Measurements from ENCODE around the gene TMEM200B. TPM values are rescaled to one million over a fixed set of nuclear protein-coding genes. Genes with fewer than 3 reads are reported as not detected.

Gene TMEM200B
- total RNA-seq (1 to 10 TPM in 7 of 9 donors, under 1 TPM in 2; 0.83 to 3.5 (median 1.4) TPM), polyA plus RNA-seq (1 to 10 TPM; 1.5 to 1.9 TPM)
- long read RNA-seq, donor 1, partial matches to known transcripts: 1 of 4 reads
- long read RNA-seq, donor 1, other reads (novel, unspliced or antisense): 0 of 4 reads
- long read RNA-seq, donor 2, partial matches to known transcripts: 0 of 2 reads
- long read RNA-seq, donor 2, other reads (novel, unspliced or antisense): 2 of 2 reads
- long read RNA-seq, donor 3, partial matches to known transcripts: 1 of 3 reads
- long read RNA-seq, donor 3, other reads (novel, unspliced or antisense): 1 of 3 reads

GRCh38 chr1:29123887-29124365 lies at the start of gene TMEM200B:
Gene TMEM200B, minus strand, starts transcription at chr1:29123903. Its CDS starts 2,075 bp downstream, at chr1:29121828.
- peak in 2 of 4 donors; percentile 16 to 19 for ATAC-seq
- H3K27me3 ChIP-seq: peaks cover 0 to 57% (median 18%) of the 10 kb centered on the region in 9 donors
- H3K4me3 ChIP-seq: peak within 1 kb of the TSS; percentile 56 to 90 (median 77)
- H3K27ac ChIP-seq: peak within 1 kb of the TSS; percentile 84 to 99 (median 94)
- no peak for TF ChIP-seq POLR2A (IDR thresholded peaks at IDR 0.05)
- TF ChIP-seq, protein P1, sequence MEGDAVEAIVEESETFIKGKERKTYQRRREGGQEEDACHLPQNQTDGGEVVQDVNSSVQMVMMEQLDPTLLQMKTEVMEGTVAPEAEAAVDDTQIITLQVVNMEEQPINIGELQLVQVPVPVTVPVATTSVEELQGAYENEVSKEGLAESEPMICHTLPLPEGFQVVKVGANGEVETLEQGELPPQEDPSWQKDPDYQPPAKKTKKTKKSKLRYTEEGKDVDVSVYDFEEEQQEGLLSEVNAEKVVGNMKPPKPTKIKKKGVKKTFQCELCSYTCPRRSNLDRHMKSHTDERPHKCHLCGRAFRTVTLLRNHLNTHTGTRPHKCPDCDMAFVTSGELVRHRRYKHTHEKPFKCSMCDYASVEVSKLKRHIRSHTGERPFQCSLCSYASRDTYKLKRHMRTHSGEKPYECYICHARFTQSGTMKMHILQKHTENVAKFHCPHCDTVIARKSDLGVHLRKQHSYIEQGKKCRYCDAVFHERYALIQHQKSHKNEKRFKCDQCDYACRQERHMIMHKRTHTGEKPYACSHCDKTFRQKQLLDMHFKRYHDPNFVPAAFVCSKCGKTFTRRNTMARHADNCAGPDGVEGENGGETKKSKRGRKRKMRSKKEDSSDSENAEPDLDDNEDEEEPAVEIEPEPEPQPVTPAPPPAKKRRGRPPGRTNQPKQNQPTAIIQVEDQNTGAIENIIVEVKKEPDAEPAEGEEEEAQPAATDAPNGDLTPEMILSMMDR (IDR thresholded peaks at IDR 0.05): no peak
- 0 to 1% (median 0%) methylated on average over 11 to 46 of the region's 46 CpGs for WGBS, 4 donors
- peak in 3 of 5 donors; percentile 33 to 45 (median 39) for DNase-seq
- intact Hi-C loops (cut with DNase I): loop anchor here in 7 of 10 donors (2.0 to 10.0 kb wide), 7 partner anchors 51 to 349 kb away; partner anchors contain the start of gene SRSF4 (in 4 of the 7)
- peaks cover 0 to 40% (median 18%) of the 10 kb centered on the region in 12 donors for H3K4me1 ChIP-seq
- H3K36me3 ChIP-seq: no peaks in the 10 kb centered on the region
- H3K9me3 ChIP-seq: no peaks in the 10 kb centered on the region

- DNase-seq (no peak), ATAC-seq (no peak)
- peaks cover 2 to 67% (median 55%) of the 10 kb centered on the region in 12 donors for H3K4me1 ChIP-seq
- no peak overlapping the region for H3K27ac ChIP-seq
- intact Hi-C loops (cut with DNase I): loop anchor here in 2 of 10 donors (5.0 to 10.0 kb wide), 2 partner anchors 35 to 48 kb away; partner anchors contain the start of gene TMEM200B (in 1 of the 2)
- no peaks in the 10 kb centered on the region for H3K27me3 ChIP-seq
- TF ChIP-seq, protein P1 (IDR thresholded peaks at IDR 0.05): no peak
- no peak for TF ChIP-seq POLR2A (IDR thresholded peaks at IDR 0.05)
- peaks cover 0 to 36% (median 9%) of the 10 kb centered on the region in 9 donors for H3K36me3 ChIP-seq
- H3K4me3 ChIP-seq: no peak overlapping the region
- H3K9me3 ChIP-seq: no peaks in the 10 kb centered on the region
- WGBS, 4 donors: 89 to 95% (median 92%) methylated on average over 8 of the region's 8 CpGs
Measured at GRCh38 chr1:29172415-29172939, 48.8 kb upstream of the TMEM200B start.

DNA sequence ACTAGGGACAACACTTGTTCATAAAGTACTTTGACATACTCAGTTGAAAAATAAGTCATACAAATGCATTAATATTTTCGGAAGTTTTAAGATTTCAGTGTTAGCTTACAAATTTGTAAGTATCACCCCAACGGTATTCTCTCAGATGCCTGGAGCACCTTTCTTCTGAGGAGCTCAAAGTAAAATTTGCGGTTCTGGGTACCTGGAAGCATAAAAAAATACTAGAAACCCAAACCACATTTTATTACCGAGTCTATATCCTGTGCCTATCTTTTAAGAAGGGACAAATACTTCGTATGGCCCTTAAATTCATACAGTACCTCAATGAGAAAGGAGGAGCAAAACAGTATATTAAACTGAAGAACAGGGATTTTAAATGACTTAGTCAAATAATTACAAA lies 47.8 kb upstream of the TMEM200B start:
- ATAC-seq (no peak), DNase-seq (no peak)
- Histone ChIP-seq H3K27ac (peak overlapping the region in 1 of 12 donors; percentile 13), H3K4me3 (no peak overlapping the region), H3K9me3 (no peaks in the 10 kb centered on the region), H3K36me3 (peaks cover 0 to 41% (median 17%) of the 10 kb centered on the region in 9 donors), H3K27me3 (no peaks in the 10 kb centered on the region), H3K4me1 (peaks cover 2 to 62% (median 45%) of the 10 kb centered on the region in 12 donors)
- no peak for TF ChIP-seq POLR2A (IDR thresholded peaks at IDR 0.05)
- TF ChIP-seq, protein P1 (IDR thresholded peaks at IDR 0.05): no peak
- intact Hi-C loops (cut with DNase I): loop anchor here in 2 of 10 donors (5.0 to 10.0 kb wide), 2 partner anchors 34 to 47 kb away; partner anchors contain the start of gene TMEM200B (in 1 of the 2)
- 76 to 87% (median 84%) methylated on average over 5 of the region's 5 CpGs for WGBS, 4 donors

GRCh38 chr1:29171089-29171488 lies 47.4 kb upstream of the TMEM200B start:
- intact Hi-C loops (cut with DNase I): loop anchor here in 2 of 10 donors (5.0 to 10.0 kb wide), 2 partner anchors 34 to 46 kb away; partner anchors contain the start of gene TMEM200B (in 1 of the 2)
- Histone ChIP-seq H3K27ac (peak overlapping the region in 1 of 12 donors; percentile 13), H3K36me3 (peaks cover 0 to 45% (median 22%) of the 10 kb centered on the region in 9 donors), H3K4me1 (peaks cover 2 to 62% (median 43%) of the 10 kb centered on the region in 12 donors), H3K4me3 (no peak overlapping the region), H3K9me3 (no peaks in the 10 kb centered on the region), H3K27me3 (no peaks in the 10 kb centered on the region)
- WGBS, 4 donors: 19 to 34% (median 29%) methylated on average over 3 of the region's 3 CpGs
- DNase-seq (no peak), ATAC-seq (peak in 2 of 4 donors; percentile 22)
- no peak for TF ChIP-seq POLR2A (IDR thresholded peaks at IDR 0.05)
- TF ChIP-seq, protein P1 (IDR thresholded peaks at IDR 0.05): no peak

All from heart left ventricle (tissue), 16 donors.